H1 (cell line): ENCODE measurements around the gene SLC19A3. TPM values are rescaled to one million over a fixed set of nuclear protein-coding genes. Genes with fewer than 3 reads are reported as not detected.

Experiments
- ASH2L ChIP-seq: fragments of 200-600, 300-600 bp; sonication (generic); IDR thresholded peaks from one replicate; pipeline ENCODE4 v1.7.1; 2017; ENCODE audit warnings: low read length
- E2F6 ChIP-seq: IDR thresholded peaks from 2 replicates; pipeline ENCODE4 v1.6.1; 2012; ENCODE audit warnings: inconsistent platforms
- SIX5 ChIP-seq: IDR thresholded peaks from 2 replicates; pipeline ENCODE4 v1.6.1; 2011; ENCODE audit warnings: mild to moderate bottlenecking, low read depth, low read length
- polyA plus RNA-seq, 7 experiments: library from polyadenylated mRNA; depleted of rRNA in 3 of 7; stranded (reverse) in 5 of 7; unstranded in 2 of 7; fragments of >200 nt in 5 of 7; fragments of 200-250 nt in 2 of 7; gene quantifications; 1 replicate in 5 of 7; 2 replicates in 1 of 7; 4 replicates in 1 of 7; pipeline versions ENCODE4 v1.2.1 to v1.2.3, GENCODE V29; 2011 to 2013; ENCODE audit warnings: missing spikeins in 2 of 7, mixed read lengths in 2 of 7
- total RNA-seq: library from RNA; stranded (reverse); fragmentation: NEBNext Ultra II Directional; extraction: Animal tissue kit (Norgen Biotek cat#: 25700); gene quantifications from 2 replicates; pipeline ENCODE4 v1.2.1, GENCODE V29; 2021

Gene SLC19A3
- total and polyA plus RNA-seq, 2 of the 8 experiments (the other 6 are each of a cell fraction or from before 2014, with no cell fraction given) = 7.0 to 9.8 TPM

DNA sequence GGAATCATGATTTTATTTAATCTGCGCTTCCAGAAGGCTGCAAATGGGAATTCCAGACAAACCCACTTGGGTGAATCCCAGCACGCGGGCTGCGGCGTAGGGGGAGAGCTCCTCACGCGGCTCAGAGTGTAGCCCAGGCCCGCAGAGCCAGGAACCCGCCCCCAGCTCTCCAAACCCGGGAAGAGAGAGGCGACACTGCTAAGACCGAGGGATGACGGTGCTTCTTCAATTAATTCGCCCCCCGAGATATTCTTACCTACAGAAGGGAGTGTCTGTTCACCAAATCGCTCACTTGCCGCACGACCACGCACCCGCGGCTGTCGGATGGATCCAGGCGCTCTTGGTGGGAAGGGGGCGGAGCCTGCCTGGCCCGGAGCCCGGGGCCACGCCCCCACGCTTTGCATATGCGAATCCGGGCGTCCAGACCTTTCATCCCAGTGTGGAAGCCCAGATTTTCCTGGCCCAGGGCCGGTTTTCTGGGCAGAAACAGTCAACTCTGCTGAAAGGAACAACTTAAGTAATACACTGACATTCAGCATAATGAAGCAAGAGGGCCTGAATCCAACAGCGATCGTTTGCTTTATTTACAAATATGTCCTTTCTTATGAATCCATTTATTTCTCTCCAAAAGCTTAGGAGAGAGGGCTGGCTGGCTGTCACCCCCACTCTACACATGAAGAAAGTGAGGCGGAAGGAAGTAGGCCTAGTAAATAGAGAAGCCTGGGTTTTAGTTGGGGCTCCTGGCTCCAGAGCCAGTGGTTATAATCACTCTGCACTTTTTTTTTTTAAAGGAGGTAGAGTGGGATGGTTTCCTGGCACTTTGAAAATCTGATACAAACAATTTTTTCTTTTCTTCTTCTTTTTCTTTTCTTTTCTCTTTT lies at the start of gene SLC19A3 (continued):
- TF ChIP-seq E2F6 (peak; percentile 32; the same call in 1 of the 2 replicates), ASH2L (peak; percentile 75), SIX5 (no peak)
